GM23338 (cell line): ENCODE data around the gene HSPG2. TPM values are rescaled to one million over a fixed set of nuclear protein-coding genes. Genes with fewer than 3 reads are reported as not detected.
A peak's percentile ranks its signal among the peaks of the same experiment; 100 is the strongest.

Experiments used
- ATAC-seq: fragments of 200-7000 bp; cut with Tn5 transposase; 3 replicates; pipeline ENCODE4 v1.9.1; 2020
- DNase-seq: peaks from one replicate; pipeline ENCODE4 v3.0.0-alpha.2; 2015; ENCODE audit warnings: low spot score
- H2AFZ ChIP-seq: fragments of 200-600 bp; sonication (generic); 2 replicates; pipeline ENCODE4 v1.8.0; 2016; ENCODE audit warnings: antibody characterized with exemption, mild to moderate bottlenecking, moderate library complexity
- H3F3A ChIP-seq: fragments of 200-600 bp; sonication (generic); replicated peaks from 2 replicates; pipeline ENCODE4 v1.8.0; 2017; ENCODE audit warnings: antibody characterized with exemption, mixed run types, low read depth
- H3K27ac ChIP-seq: fragments of 200-600 bp; sonication (generic); 2 replicates; pipeline ENCODE4 v1.6.1; 2016; ENCODE audit warnings: low read depth
- H3K27me3 ChIP-seq: fragments of 200-600 bp; sonication (generic); 2 replicates; pipeline ENCODE4 v1.8.0; 2016; ENCODE audit warnings: mild to moderate bottlenecking, mixed run types, moderate library complexity; ENCODE audit not compliant: insufficient read depth
- H3K36me3 ChIP-seq: fragments of 200-600 bp; sonication (generic); 2 replicates; pipeline ENCODE4 v1.8.0; 2016; ENCODE audit warnings: mild to moderate bottlenecking; ENCODE audit not compliant: insufficient read depth
- H3K4me1 ChIP-seq: fragments of 200-600 bp; sonication (generic); 2 replicates; pipeline ENCODE4 v1.8.0; 2016; ENCODE audit warnings: mild to moderate bottlenecking, moderate library complexity; ENCODE audit not compliant: insufficient read depth
- H3K4me2 ChIP-seq: fragments of 200-600 bp; sonication (generic); 2 replicates; pipeline ENCODE4 v1.7.1; 2017; ENCODE audit warnings: mixed run types
- H3K4me3 ChIP-seq: fragments of 200-600 bp; sonication (generic); 2 replicates; pipeline ENCODE4 v1.6.1; 2016; ENCODE audit warnings: mixed run types
- H3K79me2 ChIP-seq: fragments of 200-600 bp; sonication (generic); replicated peaks from 2 replicates; pipeline ENCODE4 v1.8.0; 2017; ENCODE audit warnings: mild to moderate bottlenecking; ENCODE audit not compliant: insufficient read depth
- H3K9me2 ChIP-seq: fragments of 200-600 bp; sonication (generic); 2 replicates; pipeline ENCODE4 v1.8.0; 2017; ENCODE audit not compliant: insufficient read depth
- H4K20me1 ChIP-seq: fragments of 200-600 bp; sonication (generic); replicated peaks from 2 replicates; pipeline ENCODE4 v1.8.0; 2017; ENCODE audit warnings: mild to moderate bottlenecking; ENCODE audit not compliant: insufficient read depth
- H3K27ac Mint-ChIP-seq: 2 replicates; pipeline ENCODE4 v1.8.0; 2020; ENCODE audit warnings: inconsistent platforms, mild to moderate bottlenecking, moderate library complexity, mixed read lengths
- H3K27me3 Mint-ChIP-seq: 3 replicates; pipeline ENCODE4 v1.8.0; 2022; ENCODE audit warnings: low read depth, mild to moderate bottlenecking, moderate library complexity, mixed read lengths, inconsistent platforms; ENCODE audit not compliant: insufficient read depth, poor library complexity
- H3K36me3 Mint-ChIP-seq: 3 replicates; pipeline ENCODE4 v1.8.0; 2021; ENCODE audit warnings: low read depth, mild to moderate bottlenecking, inconsistent platforms, moderate library complexity, mixed read lengths
- H3K4me1 Mint-ChIP-seq: 3 replicates; pipeline ENCODE4 v1.8.0; 2020; ENCODE audit warnings: mild to moderate bottlenecking, inconsistent platforms, mixed read lengths
- H3K4me3 Mint-ChIP-seq: 3 replicates; pipeline ENCODE4 v1.8.0; 2021; ENCODE audit warnings: moderate library complexity, mild to moderate bottlenecking, inconsistent platforms, mixed read lengths
- H3K9me3 Mint-ChIP-seq: 3 replicates; pipeline ENCODE4 v1.8.0; 2020; ENCODE audit warnings: moderate library complexity, mild to moderate bottlenecking, inconsistent platforms, mixed read lengths
- CREB1 ChIP-seq: fragments of 250-450 bp; sonication (Bioruptor Pico); IDR thresholded peaks from 2 replicates; pipeline ENCODE4 v1.5.0; 2020; ENCODE audit warnings: low read depth, mild to moderate bottlenecking, moderate library complexity
- EZH2phosphoT487 ChIP-seq: fragments of 200-600 bp; sonication (generic); IDR thresholded peaks from one replicate; pipeline ENCODE4 v1.8.1; 2018; ENCODE audit warnings: antibody characterized with exemption; ENCODE audit not compliant: unreplicated experiment
- JUNB ChIP-seq: IDR thresholded peaks from one replicate; pipeline ENCODE4 v1.6.1; 2016; ENCODE audit warnings: antibody characterized with exemption; ENCODE audit not compliant: unreplicated experiment
- NANOG ChIP-seq: IDR thresholded peaks from 2 replicates; pipeline ENCODE4 v1.6.1; 2016; ENCODE audit warnings: antibody characterized with exemption, borderline replicate concordance
- POLR2AphosphoS5 ChIP-seq: IDR thresholded peaks from 2 replicates; pipeline ENCODE4 v1.6.1; 2016; ENCODE audit warnings: antibody characterized with exemption, low read depth
- ZNF331 ChIP-seq: fragments of 250-450 bp; sonication (Bioruptor Pico); IDR thresholded peaks from 2 replicates; pipeline ENCODE4 v1.5.0; 2020; ENCODE audit warnings: low read depth, mild to moderate bottlenecking, moderate library complexity
- polyA plus RNA-seq: library from polyadenylated mRNA; unstranded; fragments of >200 nt; fragmentation: Nextera tagmentation; extraction: Ambion mirVana; gene quantifications from 2 replicates; pipeline ENCODE4 v1.2.1, GENCODE V29; 2016
- total RNA-seq: library from RNA; depleted of rRNA; stranded (reverse); fragments of >200 nt; shearing (Covaris generic); gene quantifications from 2 replicates; pipeline ENCODE4 v1.2.3, GENCODE V29; 2014
- TF ChIP-seq, protein P1 (sequence below): IDR thresholded peaks from one replicate; pipeline ENCODE4 v1.6.1; 2018; ENCODE audit warnings: antibody characterized with exemption; ENCODE audit not compliant: unreplicated experiment
- TF ChIP-seq, protein P2 (sequence below), 2 experiments: fragments of 200-600 bp in 1 of 2; sonication (generic) in 1 of 2; conservative IDR thresholded peaks; 2 replicates each; pipeline versions ENCODE4 v1.5.1 to v1.6.1; 2016 to 2017; ENCODE audit warnings: antibody characterized with exemption in 2 of 2, low read depth in 2 of 2, mild to moderate bottlenecking in 2 of 2, moderate library complexity in 1 of 2

HSPG2 gene
- total and polyA plus RNA-seq, 2 experiments from 2014 or later = 14.9 to 70.8 TPM

DNA sequence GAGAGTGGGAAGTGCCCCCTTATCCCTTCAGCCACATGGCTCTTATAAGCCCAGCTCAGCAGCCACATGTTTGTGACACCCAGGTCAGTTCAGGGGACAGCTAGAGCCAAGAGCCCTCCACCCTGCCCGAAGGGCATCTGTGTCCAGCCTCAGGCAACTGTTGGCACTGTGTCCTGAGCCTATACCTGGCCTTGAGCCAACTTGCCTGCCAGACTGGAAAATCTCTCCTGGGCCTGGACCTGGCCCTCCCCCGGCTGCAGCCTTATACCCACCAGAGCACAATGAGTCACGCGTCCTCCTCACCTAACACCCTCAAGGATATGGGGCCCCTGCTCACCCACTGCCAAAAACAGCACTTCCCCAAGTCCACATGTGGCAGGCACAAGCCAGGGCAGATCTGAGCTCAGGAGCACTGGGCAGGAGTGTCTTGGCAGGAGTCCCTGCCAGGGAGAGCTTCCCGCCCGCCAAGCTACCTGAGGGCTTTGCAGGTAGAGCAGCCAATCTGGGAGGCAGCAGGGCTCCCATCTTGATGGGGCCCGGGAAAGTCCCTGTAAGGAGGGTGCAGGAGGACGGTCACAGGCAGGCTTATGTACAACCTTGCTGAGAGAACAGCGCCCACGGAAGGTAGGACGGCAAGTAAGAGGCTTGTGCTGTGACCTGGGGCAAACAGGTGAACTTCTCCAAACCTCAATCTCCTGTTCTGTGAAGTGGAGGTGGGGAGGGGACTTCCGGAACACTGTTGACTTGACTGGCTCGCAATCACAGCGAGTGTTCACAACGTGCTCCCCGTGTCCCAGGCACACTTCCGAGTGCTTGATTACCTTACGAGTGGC is 19.8 kb upstream of the HSPG2 start (continued):
- no peak for TF ChIP-seq NANOG
- TF ChIP-seq POLR2AphosphoS5 = no peak
- no peak for TF ChIP-seq ZNF331 (CRISPR knock-in tag)
- no peak for TF ChIP-seq JUNB
- TF ChIP-seq, protein P1, sequence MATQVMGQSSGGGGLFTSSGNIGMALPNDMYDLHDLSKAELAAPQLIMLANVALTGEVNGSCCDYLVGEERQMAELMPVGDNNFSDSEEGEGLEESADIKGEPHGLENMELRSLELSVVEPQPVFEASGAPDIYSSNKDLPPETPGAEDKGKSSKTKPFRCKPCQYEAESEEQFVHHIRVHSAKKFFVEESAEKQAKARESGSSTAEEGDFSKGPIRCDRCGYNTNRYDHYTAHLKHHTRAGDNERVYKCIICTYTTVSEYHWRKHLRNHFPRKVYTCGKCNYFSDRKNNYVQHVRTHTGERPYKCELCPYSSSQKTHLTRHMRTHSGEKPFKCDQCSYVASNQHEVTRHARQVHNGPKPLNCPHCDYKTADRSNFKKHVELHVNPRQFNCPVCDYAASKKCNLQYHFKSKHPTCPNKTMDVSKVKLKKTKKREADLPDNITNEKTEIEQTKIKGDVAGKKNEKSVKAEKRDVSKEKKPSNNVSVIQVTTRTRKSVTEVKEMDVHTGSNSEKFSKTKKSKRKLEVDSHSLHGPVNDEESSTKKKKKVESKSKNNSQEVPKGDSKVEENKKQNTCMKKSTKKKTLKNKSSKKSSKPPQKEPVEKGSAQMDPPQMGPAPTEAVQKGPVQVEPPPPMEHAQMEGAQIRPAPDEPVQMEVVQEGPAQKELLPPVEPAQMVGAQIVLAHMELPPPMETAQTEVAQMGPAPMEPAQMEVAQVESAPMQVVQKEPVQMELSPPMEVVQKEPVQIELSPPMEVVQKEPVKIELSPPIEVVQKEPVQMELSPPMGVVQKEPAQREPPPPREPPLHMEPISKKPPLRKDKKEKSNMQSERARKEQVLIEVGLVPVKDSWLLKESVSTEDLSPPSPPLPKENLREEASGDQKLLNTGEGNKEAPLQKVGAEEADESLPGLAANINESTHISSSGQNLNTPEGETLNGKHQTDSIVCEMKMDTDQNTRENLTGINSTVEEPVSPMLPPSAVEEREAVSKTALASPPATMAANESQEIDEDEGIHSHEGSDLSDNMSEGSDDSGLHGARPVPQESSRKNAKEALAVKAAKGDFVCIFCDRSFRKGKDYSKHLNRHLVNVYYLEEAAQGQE = no peak
- TF ChIP-seq, protein P2, sequence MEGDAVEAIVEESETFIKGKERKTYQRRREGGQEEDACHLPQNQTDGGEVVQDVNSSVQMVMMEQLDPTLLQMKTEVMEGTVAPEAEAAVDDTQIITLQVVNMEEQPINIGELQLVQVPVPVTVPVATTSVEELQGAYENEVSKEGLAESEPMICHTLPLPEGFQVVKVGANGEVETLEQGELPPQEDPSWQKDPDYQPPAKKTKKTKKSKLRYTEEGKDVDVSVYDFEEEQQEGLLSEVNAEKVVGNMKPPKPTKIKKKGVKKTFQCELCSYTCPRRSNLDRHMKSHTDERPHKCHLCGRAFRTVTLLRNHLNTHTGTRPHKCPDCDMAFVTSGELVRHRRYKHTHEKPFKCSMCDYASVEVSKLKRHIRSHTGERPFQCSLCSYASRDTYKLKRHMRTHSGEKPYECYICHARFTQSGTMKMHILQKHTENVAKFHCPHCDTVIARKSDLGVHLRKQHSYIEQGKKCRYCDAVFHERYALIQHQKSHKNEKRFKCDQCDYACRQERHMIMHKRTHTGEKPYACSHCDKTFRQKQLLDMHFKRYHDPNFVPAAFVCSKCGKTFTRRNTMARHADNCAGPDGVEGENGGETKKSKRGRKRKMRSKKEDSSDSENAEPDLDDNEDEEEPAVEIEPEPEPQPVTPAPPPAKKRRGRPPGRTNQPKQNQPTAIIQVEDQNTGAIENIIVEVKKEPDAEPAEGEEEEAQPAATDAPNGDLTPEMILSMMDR (conservative IDR thresholded peaks at IDR 0.05; ENCODE audit: low read depth in 2 of 2) = no peak
- no peak for TF ChIP-seq CREB1 (CRISPR knock-in tag)

DNA sequence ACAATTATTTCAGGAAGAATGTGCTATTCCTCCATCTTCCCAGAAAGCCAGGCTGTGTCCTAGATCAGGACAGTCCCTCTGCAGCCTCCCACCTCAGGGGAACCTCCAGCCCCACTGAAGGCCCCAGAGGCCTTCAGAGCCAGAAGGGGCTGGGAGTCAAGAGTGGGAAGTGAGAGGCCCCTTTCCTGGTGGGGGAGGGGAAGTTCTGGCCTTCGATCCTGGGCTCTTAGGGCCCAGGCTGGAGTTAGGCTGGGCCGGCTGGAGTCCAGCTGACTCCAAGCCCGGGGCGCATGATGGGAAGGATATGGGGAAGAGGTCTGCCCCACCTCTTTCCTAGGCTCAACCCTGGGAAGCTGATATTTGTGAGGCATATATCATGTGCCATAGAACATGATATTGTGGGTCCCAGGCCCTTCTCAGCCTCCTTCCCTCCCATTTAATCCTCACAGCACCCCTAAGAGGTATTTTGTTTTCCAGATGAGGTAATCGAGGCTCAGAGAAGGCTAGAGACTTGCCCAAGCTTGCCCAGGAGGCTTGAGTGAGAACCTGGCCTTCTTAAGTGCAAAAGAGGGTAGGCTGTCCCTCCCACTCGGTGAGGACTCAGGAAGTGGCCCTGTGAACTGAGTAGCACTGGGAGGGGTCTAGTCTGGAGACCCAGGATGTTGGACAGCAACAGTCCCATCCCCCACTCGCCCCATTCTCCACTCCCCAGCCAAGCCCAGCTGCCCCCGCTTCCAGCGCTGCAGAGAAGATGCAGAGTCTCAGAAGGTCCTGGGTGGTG is 18.6 kb upstream of the HSPG2 start:
- no peaks in the 10 kb centered on the region for H3K79me2 ChIP-seq
- H3K9me2 ChIP-seq = no peaks in the 10 kb centered on the region
- Mint-ChIP-seq H3K27me3 (peaks cover 10% of the 10 kb centered on the region), H3K4me1 (peaks cover 22% of the 10 kb centered on the region), H3K27ac (no peak overlapping the region), H3K9me3 (no peaks in the 10 kb centered on the region), H3K36me3 (no peaks in the 10 kb centered on the region), H3K4me3 (no peak overlapping the region)
- H3K4me1 ChIP-seq = peaks cover 8% of the 10 kb centered on the region; the same call in 1 of the 2 replicates
- no peak overlapping the region for H3K27ac ChIP-seq
- no peaks in the 10 kb centered on the region for H3K36me3 ChIP-seq
- H3K27me3 ChIP-seq = no peaks in the 10 kb centered on the region
- peak; percentile 37 for DNase-seq
- H4K20me1 ChIP-seq = no peaks in the 10 kb centered on the region
- 0 out of 2 replicates have a peak overlapping the region, but pooled peaks have one; percentile 26 for H3K4me2 ChIP-seq
- H2AFZ ChIP-seq = peak overlapping the region; percentile 87; the same call in 1 of the 2 replicates
- no peaks in the 10 kb centered on the region for H3F3A ChIP-seq
- peak; percentile 28 for ATAC-seq
- H3K4me3 ChIP-seq = no peak overlapping the region
- TF ChIP-seq NANOG (no peak), EZH2phosphoT487 (no peak)
- TF ChIP-seq, protein P1 = peak; percentile 37
